Mesodermal cell (in vitro differentiated cells): ENCODE measurements around the gene TPM4. TPM values are rescaled to one million over a fixed set of nuclear protein-coding genes. Genes with fewer than 3 reads are reported as not detected.
A peak's percentile ranks its signal among the peaks of the same experiment; 100 is the strongest.
"Not testable (repeated sequence)": the region's sequence is repeated elsewhere in the genome, so short reads cannot be mapped to it uniquely, and the experiment has no call there.

Experiments used
- H3K27ac ChIP-seq: 2 replicates; pipeline ENCODE4 v1.7.0; 2013; ENCODE audit warnings: mild to moderate bottlenecking, low read depth, low read length, moderate library complexity; ENCODE audit not compliant: severe bottlenecking
- H3K36me3 ChIP-seq: 2 replicates; pipeline ENCODE4 v1.7.1; 2013; ENCODE audit warnings: mild to moderate bottlenecking, low read length, moderate library complexity; ENCODE audit not compliant: control insufficient read depth, insufficient read depth
- H3K4me1 ChIP-seq: one replicate; pipeline ENCODE4 v1.7.1; 2013; ENCODE audit warnings: mild to moderate bottlenecking, low read length; ENCODE audit not compliant: insufficient read depth, control insufficient read depth, poor library complexity, severe bottlenecking
- H3K4me3 ChIP-seq: 2 replicates; pipeline ENCODE4 v1.7.0; 2013; ENCODE audit warnings: low read length, control low read depth, mild to moderate bottlenecking; ENCODE audit not compliant: insufficient read depth, poor library complexity, severe bottlenecking; ENCODE audit errors: extremely low read depth
- H3K9me3 ChIP-seq: 2 replicates; pipeline ENCODE4 v1.7.1; 2013; ENCODE audit warnings: mild to moderate bottlenecking, low read length, moderate library complexity; ENCODE audit not compliant: control insufficient read depth
- WGBS, 2 experiments: methylation state at CpG; one replicate each; pipeline ENCODE4 v1.1.5; 2013; ENCODE audit warnings: missing lambda C conversion rate in 2 of 2; ENCODE audit not compliant: insufficient coverage in 2 of 2; 5-methylcytosine and 5-hydroxymethylcytosine counted together
- polyA plus RNA-seq, 2 experiments: library from polyadenylated mRNA; stranded (reverse); fragments of 50-300 nt; gene quantifications; one replicate each; pipeline ENCODE4 v1.2.3, GENCODE V29; 2013

Gene TPM4
- polyA plus RNA-seq (2013, experiment 1 of 2): 901 TPM
- polyA plus RNA-seq (2013, experiment 2 of 2): 852 TPM

DNA sequence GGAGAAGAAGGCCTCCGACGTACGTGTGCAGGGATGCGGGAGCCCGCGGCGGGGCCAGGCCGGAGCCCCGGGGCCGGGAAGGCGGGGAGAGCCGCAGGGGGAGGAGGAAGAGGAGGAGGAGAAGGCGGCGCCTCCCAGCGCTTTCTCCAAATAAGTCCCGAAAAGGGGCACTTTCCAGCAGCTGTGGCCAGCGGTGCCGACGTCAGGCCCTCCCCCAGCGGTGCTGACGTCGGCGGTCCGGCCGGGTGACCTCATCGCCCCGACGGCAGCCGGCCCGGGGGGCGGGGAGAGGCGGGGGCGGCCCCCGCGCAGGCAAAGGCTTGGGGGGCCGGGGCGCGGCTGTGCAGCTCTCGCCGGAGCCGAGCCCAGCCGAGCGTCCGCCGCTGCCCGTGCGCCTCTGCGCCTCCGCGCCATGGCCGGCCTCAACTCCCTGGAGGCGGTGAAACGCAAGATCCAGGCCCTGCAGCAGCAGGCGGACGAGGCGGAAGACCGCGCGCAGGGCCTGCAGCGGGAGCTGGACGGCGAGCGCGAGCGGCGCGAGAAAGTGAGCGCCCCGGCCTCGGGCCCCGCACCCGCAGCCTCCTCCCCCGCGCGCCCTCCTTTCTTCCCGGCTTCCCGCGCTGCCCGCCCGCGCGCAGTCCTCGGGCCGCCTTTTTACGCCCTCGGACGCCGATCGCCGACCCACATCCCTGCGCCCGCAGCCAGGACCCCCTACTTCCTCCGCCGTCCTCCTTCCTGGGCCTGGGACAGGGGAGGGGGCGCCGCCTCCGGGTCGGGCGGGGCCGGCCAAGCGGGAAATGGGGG, at the start of gene TPM4:
Gene TPM4, plus strand, starts transcription at position 342 of the 804 bp plus-strand sequence. Its CDS starts 71 bp downstream, at position 413.
- WGBS, 2 experiments: 0% methylated on average over 52 to 55 of the region's 101 CpGs
- Histone ChIP-seq H3K4me1 (peaks cover 9% of the 10 kb centered on the region), H3K4me3 (peak within 1 kb of the TSS; percentile 89), H3K27ac (peak within 1 kb of the TSS; percentile 98), H3K36me3 (peaks cover 31% of the 10 kb centered on the region), H3K9me3 (no peaks in the 10 kb centered on the region)

DNA sequence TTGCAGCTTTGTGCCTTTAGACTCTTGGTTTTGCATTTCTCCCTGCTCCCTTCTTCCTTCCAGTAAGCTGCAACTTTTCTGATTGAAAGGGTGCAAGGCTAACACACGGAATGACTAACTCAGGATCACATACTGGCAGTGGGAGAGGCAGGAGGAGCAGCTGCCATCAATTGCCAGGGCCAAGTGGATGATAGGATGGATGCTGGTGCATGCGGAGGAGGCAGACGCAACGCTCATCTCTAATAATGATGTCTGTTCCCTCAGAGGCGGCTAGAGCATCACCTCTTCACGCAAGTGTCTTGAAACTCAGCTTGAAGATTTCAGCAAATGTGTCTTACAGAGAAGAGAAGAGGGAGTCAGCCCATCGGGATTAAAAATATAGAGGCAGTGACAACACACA, 49.5 kb upstream of the TPM4 start:
- H3K9me3 ChIP-seq: peaks cover 3% of the 10 kb centered on the region
- no peaks in the 10 kb centered on the region for H3K36me3 ChIP-seq
- no peak overlapping the region for H3K4me3 ChIP-seq
- no peak overlapping the region for H3K27ac ChIP-seq
- no peaks in the 10 kb centered on the region for H3K4me1 ChIP-seq
- 87 to 92% methylated on average over 6 to 7 of the region's 7 CpGs for WGBS, 2 experiments

DNA sequence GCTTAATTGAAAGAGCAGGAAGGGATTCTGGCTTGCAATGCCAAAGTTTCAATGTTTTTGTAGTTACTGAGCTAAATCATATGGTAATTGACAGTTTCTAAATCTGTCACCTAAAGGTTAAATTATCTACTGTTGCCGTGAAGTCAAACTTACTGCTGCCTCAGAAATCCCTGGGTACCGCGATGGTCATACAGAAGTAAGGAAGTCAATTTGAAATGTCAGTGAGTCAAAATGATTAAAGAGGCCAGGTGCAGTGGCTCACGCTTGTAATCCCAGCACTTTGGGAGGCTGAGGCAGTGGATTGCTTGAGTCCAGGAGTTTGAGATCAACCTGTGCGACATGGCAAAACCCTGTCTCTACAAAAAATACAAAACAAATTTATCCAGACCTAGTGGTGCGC, 48.8 kb upstream of the TPM4 start:
- Histone ChIP-seq H3K4me3 (no peak overlapping the region), H3K27ac (no peak overlapping the region), H3K36me3 (no peaks in the 10 kb centered on the region), H3K4me1 (no peaks in the 10 kb centered on the region), H3K9me3 (peaks cover 3% of the 10 kb centered on the region)
- 77 to 88% methylated on average over 5 of the region's 6 CpGs for WGBS, 2 experiments

GRCh38 chr19:16030155-16030554, 46.1 kb upstream of the TPM4 start:
- not testable (repeated sequence) for H3K4me1 ChIP-seq, H3K27ac ChIP-seq, H3K36me3 ChIP-seq, H3K9me3 ChIP-seq, H3K4me3 ChIP-seq
- WGBS, 2 experiments: 92% methylated on average over 8 to 11 of the region's 12 CpGs

- Histone ChIP-seq H3K27ac (no peak overlapping the region), H3K36me3 (no peaks in the 10 kb centered on the region), H3K4me3 (no peak overlapping the region), H3K4me1 (no peaks in the 10 kb centered on the region), H3K9me3 (no peaks in the 10 kb centered on the region)
- WGBS, 2 experiments: 85 to 87% methylated on average over 13 of the region's 13 CpGs
Measured at GRCh38 chr19:16030964-16031871, 45.1 kb upstream of the TPM4 start.

- no peak overlapping the region for H3K4me3 ChIP-seq
- 95 to 96% methylated on average over 5 to 7 of the region's 8 CpGs for WGBS, 2 experiments
- H3K4me1 ChIP-seq: no peaks in the 10 kb centered on the region
Measured at GRCh38 chr19:16031872-16032200, 44.5 kb upstream of the TPM4 start.

GRCh38 chr19:16032509-16033135, 43.7 kb upstream of the TPM4 start:
- Histone ChIP-seq H3K36me3 (no peaks in the 10 kb centered on the region), H3K9me3 (no peaks in the 10 kb centered on the region), H3K27ac (no peak overlapping the region), H3K4me3 (no peak overlapping the region), H3K4me1 (no peaks in the 10 kb centered on the region)
- 80 to 83% methylated on average over 1 to 2 of the region's 3 CpGs for WGBS, 2 experiments

More at GRCh38 chr19:16031872-16032200, 44.5 kb upstream of the TPM4 start:
- Histone ChIP-seq H3K36me3 (no peaks in the 10 kb centered on the region), H3K9me3 (no peaks in the 10 kb centered on the region), H3K27ac (no peak overlapping the region)

DNA sequence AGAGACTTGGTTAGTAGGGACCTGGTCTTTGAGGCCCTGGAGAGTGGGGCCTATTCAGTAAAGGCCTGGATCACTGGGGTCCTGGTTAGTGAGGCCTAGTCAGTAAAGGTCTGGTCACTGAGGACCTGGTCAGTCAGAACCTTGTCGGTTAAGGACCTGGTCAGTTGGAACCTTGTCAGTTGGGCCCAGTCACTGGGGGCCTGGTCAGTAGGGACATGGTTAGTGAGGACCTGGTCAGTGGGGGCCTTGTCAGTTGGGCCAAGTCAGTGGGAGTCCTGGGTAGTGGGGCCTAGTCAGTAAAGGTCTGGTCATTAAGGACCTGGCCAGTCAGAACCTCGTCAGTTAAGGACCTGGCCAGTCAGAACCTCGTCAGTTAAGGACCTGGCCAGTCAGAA, 43.2 kb upstream of the TPM4 start:
- Histone ChIP-seq H3K4me3 (no peak overlapping the region), H3K36me3 (no peaks in the 10 kb centered on the region), H3K9me3 (no peaks in the 10 kb centered on the region), H3K4me1 (no peaks in the 10 kb centered on the region), H3K27ac (no peak overlapping the region)
- WGBS, 2 experiments: 72 to 80% methylated on average over 3 of the region's 3 CpGs

DNA sequence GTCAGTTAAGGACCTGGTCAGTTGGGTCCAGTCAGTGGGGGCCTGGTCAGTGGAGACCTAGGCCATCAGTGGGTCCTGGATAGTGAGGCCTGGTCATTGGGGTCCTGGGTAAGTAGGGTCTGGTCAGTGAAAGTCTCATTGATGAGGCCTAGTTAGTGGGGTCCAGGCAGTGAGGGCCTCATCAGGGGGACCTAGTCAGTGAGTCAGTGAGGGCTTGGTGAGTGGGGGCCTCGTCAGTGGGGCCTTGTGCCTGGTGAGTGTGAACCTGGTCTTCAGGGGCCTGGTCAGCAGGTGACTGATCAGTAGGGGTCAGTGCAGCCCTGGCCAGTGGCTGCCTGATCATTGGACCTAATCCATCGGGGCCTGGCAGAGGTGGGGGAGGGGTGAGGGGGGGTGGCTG, 42.6 kb upstream of the TPM4 start:
- Histone ChIP-seq H3K9me3 (no peaks in the 10 kb centered on the region), H3K4me1 (no peaks in the 10 kb centered on the region), H3K27ac (no peak overlapping the region), H3K4me3 (no peak overlapping the region), H3K36me3 (no peaks in the 10 kb centered on the region)
- 83 to 86% methylated on average over 1 to 2 of the region's 2 CpGs for WGBS, 2 experiments

DNA sequence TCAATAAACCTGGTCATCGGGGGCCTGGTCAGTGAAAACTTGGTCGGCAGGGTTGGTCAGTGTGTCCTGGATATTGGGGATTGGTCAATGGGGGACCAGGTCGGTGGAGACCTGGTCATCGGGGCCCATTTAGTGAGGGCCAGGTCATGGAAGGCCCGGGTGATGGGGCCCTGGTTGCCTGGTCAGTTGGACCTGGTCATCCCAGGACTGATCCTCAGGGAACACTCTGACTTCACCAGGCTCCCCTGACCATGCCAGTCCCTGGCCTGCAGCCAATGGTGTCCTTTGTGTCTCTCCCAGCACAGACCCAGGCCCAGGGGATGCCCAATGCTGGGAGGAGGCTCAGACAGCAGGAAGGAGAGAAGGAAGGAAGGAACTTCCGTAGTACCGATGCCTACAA, 42.1 kb upstream of the TPM4 start:
- no peaks in the 10 kb centered on the region for H3K4me1 ChIP-seq
- no peaks in the 10 kb centered on the region for H3K36me3 ChIP-seq
- no peak overlapping the region for H3K4me3 ChIP-seq
- no peak overlapping the region for H3K27ac ChIP-seq
- 77 to 93% methylated on average over 4 to 7 of the region's 7 CpGs for WGBS, 2 experiments
- no peaks in the 10 kb centered on the region for H3K9me3 ChIP-seq
